Stimulated activated CD8-positive, alpha-beta memory T cell treated with anti-CD3 and anti-CD28 coated beads, Interleukin-12 subunit alpha, Interleukin-12 subunit beta, amount 100 ng/mL, for 24 hours (primary cell): ENCODE measurements around the gene GCC1.

Experiments
- DNase-seq: peaks from one replicate; pipeline ENCODE4 v3.0.0-alpha.2; 2020; ENCODE audit errors: extremely low read depth

GCC1 gene

DNA sequence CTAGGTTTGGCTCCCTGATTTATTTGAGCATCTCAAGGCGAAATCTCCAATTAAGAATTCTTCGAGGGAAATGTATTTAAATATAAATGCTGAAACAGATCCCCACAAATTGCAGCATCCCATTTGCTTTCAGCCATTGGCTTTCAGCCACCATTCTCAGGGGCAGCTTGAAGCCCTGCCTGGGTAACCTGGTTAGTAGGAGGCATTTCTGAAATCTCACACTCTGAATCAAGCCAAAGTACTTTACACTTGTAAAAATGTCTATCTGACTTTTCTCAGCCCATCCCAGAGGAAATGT, 49.1 kb downstream of the GCC1 start:
- DNase-seq = no peak

DNA sequence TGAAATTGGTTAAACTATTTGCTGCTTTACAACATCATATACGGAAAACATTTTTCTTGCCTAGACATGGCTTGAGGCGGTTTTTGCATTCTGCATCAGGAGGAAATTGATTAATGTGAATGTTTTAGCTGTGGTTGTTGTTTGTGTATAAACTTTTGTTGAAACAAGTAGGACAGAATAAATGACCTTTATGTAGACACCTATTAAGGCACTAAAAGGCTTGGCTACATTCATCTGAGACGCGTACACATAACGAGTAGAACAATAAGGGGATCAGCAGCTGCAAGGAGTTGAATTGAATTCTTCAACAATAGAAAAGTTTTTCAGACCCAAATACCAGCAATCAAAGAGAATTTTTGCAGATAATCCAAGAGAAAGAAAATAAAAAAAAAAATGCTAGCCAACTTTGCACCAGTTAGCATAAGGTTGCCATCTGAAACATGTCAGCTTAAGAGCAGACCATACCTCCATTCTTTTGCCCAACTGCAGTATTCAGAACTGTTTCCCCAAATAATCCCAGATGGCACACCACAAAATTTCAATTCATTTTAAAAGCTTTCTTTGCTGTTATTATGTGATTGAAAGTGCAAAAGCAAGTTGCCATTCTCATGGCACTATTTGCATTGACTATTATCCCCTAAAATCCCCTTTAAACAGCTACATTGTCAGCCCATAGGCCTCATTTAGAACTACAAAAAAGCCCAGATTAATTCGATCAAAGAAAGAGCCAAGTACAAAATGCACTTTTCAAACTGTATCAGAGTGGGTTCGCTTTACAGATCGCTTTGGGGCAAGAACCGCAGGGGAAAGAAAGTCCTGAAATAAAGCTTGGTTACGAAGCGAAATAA, 49.6 kb downstream of the GCC1 start:
- DNase-seq = no peak

DNA sequence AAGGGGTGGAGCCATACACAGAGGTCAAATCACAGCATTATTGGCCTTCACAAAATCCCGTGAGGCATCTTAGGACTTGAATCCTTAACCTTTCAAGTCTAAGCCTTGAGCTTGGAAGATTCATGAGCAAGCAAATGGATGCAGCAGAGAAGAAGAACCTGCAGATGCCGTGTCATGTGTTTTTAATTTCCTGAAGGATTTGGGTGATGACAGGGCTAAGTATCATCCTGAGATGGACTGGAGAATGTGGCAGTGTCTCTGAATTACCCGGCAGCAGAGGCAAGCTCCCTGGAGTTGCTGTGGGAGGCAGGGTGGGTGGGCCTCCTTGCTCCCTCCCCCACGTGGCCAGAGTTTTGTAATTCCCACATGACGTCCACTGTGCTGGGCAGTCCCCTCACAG, 50.8 kb downstream of the GCC1 start:
- DNase-seq = no peak

DNA sequence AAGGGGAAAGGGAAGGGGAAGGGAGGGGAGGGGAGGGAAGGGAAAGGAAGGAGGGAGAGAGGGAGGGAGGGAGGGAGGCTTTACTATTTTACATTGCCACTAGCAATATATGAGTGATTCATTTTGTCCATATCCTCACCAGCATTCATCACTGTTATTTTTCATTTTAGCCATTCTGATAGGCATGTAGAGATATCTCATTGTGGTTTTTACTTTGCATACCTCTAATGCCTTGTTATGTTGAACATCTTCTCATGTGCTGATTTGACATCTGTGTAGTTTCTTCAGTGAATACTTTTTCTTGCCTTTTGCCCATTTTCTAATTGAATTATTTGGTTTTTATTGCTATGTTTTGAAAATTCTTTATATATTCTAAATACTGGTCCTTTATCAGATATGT, 52.7 kb downstream of the GCC1 start:
- no peak for DNase-seq

DNA sequence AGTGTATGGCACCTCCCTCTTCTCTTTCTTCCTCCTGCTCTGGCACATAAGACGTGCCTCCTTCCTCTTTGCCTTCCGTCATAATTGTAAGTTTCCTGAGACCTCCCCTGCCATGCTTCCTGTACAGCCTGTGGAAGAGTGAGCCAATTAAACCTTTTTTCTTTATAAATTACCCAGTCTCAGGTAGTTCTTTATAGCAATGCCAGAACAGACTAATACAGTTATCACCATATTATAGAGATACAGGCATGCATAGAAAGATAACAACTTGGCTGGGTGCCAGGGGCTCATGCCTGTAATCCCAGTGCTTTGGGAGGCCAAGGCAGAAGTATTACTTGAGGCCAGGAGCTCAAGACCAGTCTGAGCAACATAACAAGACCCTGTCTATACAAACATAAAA, 53.2 kb downstream of the GCC1 start:
- DNase-seq = no peak
